SK-N-MC (cell line): ENCODE results near the gene NPPB.
"Not testable (repeated sequence)": the region's sequence is repeated elsewhere in the genome, so short reads cannot be mapped to it uniquely, and the experiment has no call there.

Source experiments
- EZH2 ChIP-seq: fragments of 200-600 bp; sonication (generic); IDR thresholded peaks from one replicate; pipeline ENCODE4 v1.6.1; 2017; ENCODE audit warnings: antibody characterized with exemption
- FOXP2 ChIP-seq: optimal IDR thresholded peaks from 2 replicates; pipeline ENCODE3; 2011; ENCODE audit warnings: mild to moderate bottlenecking, moderate library complexity; ENCODE audit not compliant: insufficient read depth; ENCODE audit errors: extremely low read length, control extremely low read depth
- POLR2AphosphoS5 ChIP-seq: IDR thresholded peaks from 2 replicates; pipeline ENCODE4 v1.6.1; 2012; ENCODE audit warnings: mild to moderate bottlenecking, low read depth, low read length, borderline replicate concordance

DNA sequence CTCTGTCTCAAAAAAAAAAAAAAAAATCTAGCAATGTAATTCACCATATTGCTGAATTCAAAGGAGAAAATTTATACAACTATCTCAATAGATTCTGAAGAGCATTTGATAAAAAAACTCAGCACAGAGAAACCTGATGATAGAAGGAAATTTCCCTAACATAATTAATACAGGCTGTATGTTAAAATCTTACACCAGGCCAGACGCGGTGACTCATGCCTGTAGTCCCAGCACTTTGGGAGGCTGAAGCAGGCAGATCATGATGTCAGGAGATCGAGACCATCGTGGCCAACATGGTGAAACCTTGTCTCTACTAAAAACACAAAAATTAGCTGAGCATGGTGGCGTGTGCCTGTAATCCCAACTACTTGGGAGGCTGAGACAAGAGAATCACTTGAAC is 45.4 kb upstream of the NPPB start:
- TF ChIP-seq EZH2, POLR2AphosphoS5, FOXP2: not testable (repeated sequence)
